Measurements from ENCODE around the gene DNAJC27.

- TF ChIP-seq MNT (conservative IDR thresholded peaks at IDR 0.05) (no peak), KDM4B (IDR thresholded peaks at IDR 0.05; ENCODE audit: borderline replicate concordance in 2 of 2, low read depth in 1 of 2) (no peak), SMARCB1 (IDR thresholded peaks at IDR 0.05; ENCODE audit: insufficient read length, low read depth) (no peak), ZNF239 (CRISPR knock-in tag; IDR thresholded peaks at IDR 0.05) (no peak)
Observed at GRCh38 chr2:24925815-24926214, 45.9 kb downstream of the DNAJC27 start.

Data from K562 (cell line).